ENCODE results near the gene BMPER.

The BMPER gene

DNA sequence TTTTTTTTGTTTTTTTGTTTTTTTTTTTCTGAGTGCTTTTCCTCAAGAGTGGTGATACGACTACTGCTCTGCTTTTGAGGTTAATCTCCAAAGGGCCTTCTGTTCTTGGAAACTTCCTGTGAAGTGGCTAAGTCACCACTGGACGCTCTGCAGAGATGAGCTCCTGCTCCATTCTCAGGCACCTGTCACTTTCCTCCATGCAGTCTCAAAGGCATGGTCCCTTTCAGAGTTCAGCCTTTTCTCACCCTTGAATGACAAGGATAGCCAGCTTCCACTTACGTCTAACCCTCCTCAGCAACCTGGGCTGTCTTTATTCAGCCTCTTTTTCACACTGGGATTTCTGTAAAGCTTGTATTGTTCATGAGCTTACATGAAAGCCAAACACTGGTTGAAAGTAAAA, 65.8 kb downstream of the BMPER start:
- no peak for DNase-seq

- DNase-seq, result no peak
Measured at GRCh38 chr7:33973231-33974015, 68.1 kb downstream of the BMPER start.

DNA sequence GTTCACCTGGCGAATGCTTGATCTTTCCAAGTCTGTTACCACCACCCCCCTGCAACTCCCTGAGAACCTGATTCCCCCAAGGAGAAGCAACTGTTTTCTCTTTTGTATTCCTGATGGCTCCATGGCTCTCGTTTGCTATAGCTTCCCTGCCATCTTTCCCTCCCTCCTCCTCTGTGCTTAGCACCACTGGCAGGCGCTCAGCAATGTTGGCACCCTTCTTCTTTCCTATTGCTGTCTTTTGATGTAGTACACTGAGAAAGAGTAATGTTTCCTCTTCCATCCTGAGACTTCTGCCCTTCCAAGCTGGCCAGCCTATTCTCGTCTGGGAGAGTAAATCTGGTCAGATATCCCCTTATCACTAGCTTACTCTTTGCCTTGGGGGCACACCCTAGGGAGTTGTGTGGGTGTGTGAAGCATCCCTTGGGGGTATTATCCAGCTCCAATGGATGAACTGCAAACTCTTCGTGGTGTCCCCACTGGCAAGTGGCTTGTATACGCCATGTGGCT, 74.0 kb downstream of the BMPER start:
- no peak for DNase-seq

DNA sequence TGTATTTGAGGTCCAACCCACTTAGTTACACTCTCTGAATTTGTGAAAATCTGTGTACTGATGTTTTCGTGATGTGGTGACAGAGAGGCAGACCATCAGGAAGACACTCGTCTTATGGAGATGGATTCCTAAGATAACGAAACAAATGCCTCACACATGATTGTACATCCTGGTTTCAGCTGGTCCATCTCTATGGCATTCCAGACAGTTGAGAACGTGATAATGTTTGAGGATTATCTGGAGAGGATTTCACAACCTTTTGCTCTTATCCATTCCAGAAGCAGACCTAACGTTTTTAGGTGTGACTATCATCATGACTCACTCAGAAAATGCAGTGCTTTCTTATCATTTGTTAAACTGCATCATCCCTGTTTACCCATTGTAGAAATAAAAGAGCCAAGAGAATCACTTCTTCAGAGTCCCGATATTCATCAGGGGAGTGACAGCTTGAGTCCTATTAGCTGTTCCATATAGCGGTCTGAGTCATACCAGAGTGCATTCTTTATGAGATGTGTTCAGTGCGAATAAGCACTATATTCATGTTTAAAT, 74.5 kb downstream of the BMPER start:
- DNase-seq, result no peak

GRCh38 chr7:33981226-33981625, 75.9 kb downstream of the BMPER start:
- no peak for DNase-seq

DNA sequence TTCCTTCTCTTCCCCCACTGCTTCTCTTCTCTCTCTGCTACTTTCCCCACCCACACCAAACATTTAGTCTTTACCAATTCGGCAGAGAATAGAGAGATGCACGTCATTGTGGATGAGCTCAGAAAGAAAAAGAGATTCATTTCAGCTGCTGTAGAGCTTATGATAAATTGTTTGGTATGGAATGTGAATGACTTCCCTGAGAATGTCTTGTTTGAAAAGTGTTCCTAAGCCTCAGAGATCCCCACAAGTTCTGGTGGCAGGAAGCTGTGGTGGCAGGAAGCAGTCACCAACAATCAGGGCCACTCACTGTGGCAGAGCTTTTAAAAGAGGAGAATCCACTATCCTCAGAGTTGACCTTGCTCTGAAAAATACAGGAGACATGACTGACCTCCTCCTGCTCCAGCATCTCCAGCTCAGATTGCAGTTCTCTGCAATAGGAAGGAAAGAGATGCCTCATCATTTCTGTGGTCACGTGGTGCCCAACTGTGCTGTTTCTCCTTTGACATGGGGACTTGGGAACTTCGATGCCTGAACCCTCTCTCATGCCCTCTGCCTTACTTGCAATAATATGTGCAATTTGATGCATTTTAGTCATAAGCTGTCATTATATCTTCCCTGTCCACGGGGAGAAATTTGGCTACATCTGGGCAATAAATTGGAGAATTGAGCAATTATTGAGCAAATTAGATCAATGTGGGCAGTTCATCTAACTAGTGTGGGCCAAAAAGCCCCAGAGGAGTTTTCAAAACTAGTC, 76.5 kb downstream of the BMPER start:
- DNase-seq, result no peak

DNA sequence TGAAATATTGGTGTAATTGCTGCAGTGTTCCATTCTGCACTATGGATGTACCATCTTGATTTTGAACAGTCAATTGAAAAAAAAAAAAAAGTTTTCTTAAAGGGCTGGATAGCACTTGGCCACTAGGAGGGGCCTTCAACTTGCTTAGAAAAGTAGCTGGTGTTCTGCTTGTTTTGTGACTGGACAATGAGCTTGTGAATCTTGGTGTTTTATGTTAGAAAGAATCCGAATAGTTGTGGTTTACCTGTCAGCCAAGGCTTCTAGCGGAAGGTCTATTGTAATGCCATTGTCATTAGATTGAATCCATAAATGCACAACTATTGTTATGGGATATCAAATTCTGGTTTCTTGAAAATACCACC, 77.1 kb downstream of the BMPER start:
- no peak for DNase-seq

DNA sequence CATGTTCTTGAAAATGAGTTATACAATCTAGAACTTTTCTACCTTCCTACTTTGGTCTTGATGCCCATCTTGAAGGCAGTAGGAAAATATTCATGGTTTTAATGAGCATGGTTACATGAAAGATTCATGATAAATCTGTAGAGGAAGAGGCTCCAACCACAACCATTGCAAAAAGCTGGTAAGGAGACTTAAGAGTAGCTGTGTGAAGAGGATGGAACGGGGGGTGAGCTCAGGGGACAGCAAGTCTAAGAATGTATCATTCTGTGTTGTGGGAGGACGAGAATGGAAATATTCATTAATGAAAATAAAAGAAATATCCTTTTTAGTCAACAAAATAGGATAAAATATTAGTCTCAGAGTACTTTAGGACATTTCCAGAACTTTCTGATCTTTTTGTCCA, 81.1 kb downstream of the BMPER start:
- DNase-seq, result no peak

GRCh38 chr7:33986951-33987947, 81.9 kb downstream of the BMPER start:
- DNase-seq, result no peak

- no peak for DNase-seq
Measured at GRCh38 chr7:33996899-33997298, 91.6 kb downstream of the BMPER start.

DNA sequence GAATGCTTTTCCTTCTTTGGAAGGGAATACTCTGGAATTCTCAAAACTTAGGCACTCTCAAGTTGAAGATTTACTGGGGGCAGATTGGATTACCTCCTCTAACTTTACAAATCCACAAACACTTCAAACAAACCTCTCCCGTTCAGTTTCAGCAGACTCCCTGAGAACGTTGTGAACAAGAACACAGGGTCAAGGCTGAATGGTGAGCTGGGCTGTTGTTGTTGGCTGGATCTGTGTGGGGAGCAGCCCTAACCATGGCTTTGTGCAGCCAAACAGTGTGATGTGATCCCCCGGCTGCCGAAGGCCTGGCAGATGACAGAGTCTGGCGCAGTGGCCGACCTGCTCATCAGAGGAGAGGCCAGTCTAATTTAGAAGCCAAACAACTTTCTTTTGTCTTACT, 93.1 kb downstream of the BMPER start:
- DNase-seq, result no peak

DNA sequence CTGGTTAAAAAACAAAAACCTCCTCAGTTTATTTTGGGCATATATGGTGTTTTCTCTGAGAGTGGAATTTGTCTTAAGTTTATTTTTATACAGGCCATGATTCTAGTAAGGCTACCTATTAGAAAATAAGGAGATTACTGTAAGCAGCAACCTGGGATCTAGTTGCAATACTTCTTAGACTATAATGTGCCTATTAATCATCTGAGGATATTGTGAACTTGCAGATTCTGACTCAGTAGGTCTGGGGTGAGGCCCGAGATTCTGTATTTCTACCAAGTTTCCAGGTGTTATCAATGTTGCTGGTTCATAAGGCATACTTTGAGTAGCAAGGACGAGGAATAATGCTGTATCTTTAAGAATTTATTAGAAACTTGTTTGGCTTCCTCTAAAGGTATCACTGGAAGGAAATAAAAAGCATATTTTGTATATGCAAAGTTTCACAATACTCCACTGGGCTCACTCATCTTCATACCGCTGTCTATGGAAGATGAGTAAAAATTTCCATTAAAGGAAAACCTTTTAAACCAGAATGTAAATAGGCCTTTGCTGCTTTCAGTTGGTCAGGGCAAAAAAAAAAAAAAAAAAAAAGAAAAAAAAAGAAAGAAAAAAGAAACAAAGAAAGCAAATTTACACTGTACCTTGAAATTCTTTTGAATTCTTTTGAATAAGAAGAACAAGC, 105.8 kb downstream of the BMPER start:
- DNase-seq, result no peak

DNA sequence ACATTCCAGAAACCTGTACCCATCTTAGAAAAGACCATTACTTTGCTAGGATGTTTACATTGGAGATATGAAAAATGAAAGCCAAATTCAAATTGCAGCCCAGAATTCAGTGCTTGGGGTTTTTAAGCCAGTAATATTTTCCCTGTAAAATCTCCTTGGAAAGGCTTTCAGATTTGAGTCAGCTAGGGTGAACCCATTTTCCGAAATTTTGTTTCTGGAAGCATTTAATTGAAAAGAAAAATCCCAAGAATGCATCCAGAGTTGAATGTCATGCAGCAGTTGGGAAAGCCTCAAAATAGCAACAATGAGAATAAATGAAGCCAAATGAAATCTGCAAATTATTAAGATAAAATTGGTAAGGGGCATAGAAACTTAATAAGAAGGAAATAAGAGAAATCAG, 106.4 kb downstream of the BMPER start:
- DNase-seq, result no peak

- DNase-seq, result no peak
Measured at GRCh38 chr7:34013421-34013820, 108.1 kb downstream of the BMPER start.

DNA sequence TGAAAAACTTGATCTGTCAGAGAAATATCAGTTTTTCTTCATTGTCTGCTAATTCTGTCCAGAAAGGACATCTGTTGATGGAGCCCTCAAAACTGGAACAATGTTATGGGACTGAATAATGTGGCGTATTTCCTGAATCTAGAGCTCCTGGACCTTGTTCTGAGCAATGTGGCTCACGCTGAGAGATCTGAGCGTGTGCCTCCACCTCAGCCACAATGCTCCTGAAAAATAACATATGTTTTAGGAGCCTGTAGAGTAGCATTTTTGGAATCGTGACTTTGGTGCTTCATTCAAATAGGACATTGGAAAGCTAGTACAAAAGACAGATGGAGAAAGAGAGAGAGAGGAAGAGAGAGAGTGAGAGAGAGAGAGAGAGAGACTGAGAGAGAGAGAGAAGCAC, 110.3 kb downstream of the BMPER start:
- DNase-seq, result no peak

DNA sequence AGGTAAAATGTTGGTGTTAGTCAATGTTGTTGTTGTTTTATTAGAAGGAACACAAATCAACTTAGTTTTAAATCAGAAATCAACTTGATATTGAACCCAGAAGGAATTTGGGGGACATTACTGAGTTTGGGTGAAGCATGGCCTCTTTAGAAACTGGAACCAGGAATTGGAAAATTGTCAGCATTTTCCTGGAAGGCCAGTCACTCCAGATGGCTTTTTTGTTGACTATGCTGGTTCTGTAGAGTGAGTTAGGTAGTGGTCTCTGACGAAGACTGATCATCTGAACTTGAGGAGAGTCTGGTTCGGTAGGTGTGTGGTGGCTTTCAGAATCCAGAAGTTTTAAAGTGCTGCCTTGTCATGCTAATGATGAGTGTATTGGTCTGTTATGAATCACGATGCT, 111.5 kb downstream of the BMPER start:
- no peak for DNase-seq

DNA sequence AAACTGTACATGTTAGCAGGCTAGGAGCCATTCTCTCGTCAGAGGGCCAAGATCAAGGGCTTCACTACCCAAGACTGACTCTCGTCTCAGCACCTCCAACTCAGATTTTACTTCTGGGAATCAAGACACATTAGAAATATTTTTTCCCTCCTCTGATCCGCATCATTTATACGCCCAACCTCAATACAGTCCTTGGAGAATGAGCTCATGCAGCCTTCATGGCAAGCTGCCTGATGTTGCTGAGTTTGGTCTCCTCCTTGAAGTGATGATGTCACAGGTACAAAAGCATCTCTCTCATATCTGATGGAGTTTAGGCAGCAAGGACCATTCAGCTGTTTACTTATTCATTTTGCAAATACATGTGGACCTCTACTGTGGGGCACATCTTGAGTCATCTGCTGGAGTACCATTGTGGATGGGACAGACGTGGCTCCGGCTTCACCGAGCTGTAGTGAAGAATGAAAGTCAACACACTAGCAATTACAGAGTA, 114.0 kb downstream of the BMPER start:
- no peak for DNase-seq

DNA sequence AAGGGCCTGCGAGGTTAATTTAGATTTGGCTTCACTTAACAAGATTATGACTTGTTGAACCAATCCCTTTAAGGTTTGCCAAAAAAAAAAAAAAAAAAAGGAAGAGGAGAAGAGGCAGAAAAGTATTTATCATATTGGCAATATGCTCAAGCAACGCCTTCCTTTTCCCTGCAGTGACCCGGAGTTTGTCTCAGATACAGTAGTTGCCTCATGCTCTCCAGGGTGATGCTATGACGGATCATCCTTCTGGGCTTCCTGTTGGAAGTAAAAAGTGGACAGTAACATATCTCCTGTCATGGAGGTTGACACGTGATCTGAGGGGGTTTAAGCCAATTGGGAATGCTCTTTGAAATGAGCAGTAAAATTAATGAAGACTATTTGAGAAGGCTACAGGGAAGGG, 117.3 kb downstream of the BMPER start:
- DNase-seq, result no peak

DNA sequence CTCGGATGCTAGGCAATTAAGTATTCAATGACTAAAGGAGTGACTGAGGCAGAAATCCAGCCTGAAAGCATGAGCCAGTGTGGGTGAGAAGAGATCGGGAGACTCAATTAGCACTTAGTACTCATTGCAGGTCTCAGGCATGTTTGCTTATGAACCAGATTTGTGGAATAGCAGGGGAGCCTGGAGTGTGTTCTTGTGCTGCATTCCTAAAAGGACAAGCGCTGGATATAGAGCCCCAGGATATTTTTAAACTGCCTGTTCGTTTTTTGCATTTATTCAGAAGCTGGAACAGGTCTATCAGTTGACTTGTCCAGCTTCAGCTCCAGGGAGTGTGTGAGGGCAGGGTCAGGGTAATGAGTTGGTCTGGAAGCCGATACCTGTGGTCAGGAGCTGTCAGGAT, 120.3 kb downstream of the BMPER start:
- DNase-seq, result no peak

DNA sequence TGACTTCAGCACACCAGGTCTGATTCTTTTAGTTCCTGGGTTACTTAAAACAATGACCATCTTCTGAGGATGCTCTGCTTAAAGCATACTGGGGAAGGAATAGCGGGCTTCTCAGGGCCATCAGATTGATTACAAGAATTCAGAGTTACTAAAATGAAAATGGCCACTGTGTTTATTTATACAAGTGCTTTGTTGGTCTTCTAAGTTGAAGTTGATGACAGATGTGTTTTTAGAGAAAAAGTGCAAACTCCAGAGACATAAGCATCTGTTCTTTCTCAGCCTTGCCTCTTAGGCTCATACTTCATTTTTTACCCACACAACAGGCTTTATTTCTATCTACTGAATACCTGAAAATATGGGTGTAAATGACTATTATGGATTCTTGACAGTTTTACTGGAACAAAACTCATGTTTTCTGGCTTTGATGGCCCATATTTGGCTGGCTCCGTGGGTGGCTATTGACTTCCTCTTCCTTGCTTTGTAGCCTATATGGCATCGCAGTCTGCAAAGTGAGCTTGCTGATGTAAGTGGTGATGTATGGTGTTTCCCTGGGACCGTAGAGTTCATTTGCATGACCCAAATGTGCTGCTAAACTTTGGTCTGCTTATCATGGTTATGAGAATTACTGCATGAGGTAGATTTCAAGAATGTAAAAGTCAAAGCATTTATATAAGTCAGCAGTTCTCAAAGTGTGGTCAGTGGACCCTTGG, 121.3 kb downstream of the BMPER start:
- DNase-seq, result no peak

- DNase-seq, result no peak
Measured at GRCh38 chr7:34031156-34031555, 125.8 kb downstream of the BMPER start.

Data from CD4-positive, alpha-beta T cell treated with Interleukin-17A for 4 hours (primary cell).